ENCODE results near the gene TUBB3. TPM values are rescaled to one million over a fixed set of nuclear protein-coding genes. Genes with fewer than 3 reads are reported as not detected.

The TUBB3 gene
- total RNA-seq, 1 experiment from 2014 or later, result 173 TPM

GRCh38 chr16:89892055-89892630 lies 31.0 kb upstream of the TUBB3 start:
- peaks cover 22% of the 10 kb centered on the region; the same call in 1 of the 2 replicates for H3K79me2 ChIP-seq (ENCODE audit: insufficient read depth, low read length)
- no peaks in the 10 kb centered on the region for H4K20me1 ChIP-seq (ENCODE audit: insufficient read depth)
- no peak overlapping the region for H3K4me2 ChIP-seq (ENCODE audit: low read length)
- H3K27me3 ChIP-seq (ENCODE audit: insufficient read depth, low read length), result no peaks in the 10 kb centered on the region
- no peak overlapping the region for H3K9ac ChIP-seq (ENCODE audit: low read length)
- ChIA-PET CTCF (no interaction called here), RAD21 (ENCODE audit: low non-redundant PET in 1 of 2, low total read pairs in 2 of 2, uncharacterized antibody in 2 of 2, unreplicated experiment in 2 of 2) (no interaction called here), POLR2A (no interaction called here)
- H3K9me3 ChIP-seq (ENCODE audit: control insufficient read depth in 1 of 2, insufficient read depth in 1 of 2, low read depth in 1 of 2, low read length in 2 of 2), result no peaks in the 10 kb centered on the region
- no TSS peak for BruUV-seq (replicated peaks)
- no peak for TF ChIP-seq MAX (IDR thresholded peaks at IDR 0.05)
- TF ChIP-seq POLR2AphosphoS5 (IDR thresholded peaks at IDR 0.05; ENCODE audit: low read depth, low read length), result no peak
- no peaks in the 10 kb centered on the region for H3K9me2 ChIP-seq (ENCODE audit: insufficient read depth)
- ATAC-seq (peak; percentile 59), DNase-seq (ENCODE audit: low read depth, low spot score) (no peak)
- peaks cover 55 to 75% of the 10 kb centered on the region in 2 experiments for H3K36me3 ChIP-seq (ENCODE audit: control insufficient read depth in 1 of 2, insufficient read depth in 2 of 2, low read length in 2 of 2)
- H3K27ac ChIP-seq (ENCODE audit: low read depth, low read length), result no peak overlapping the region
- H3K4me1 ChIP-seq (ENCODE audit: control insufficient read depth in 1 of 2, insufficient read depth in 2 of 2, low read length in 2 of 2), result no peaks in the 10 kb centered on the region
- intact Hi-C loops (cut with micrococcal nuclease), result no loop called here
- H2AFZ ChIP-seq (ENCODE audit: low read depth, low read length, poor library complexity, severe bottlenecking), result no peak overlapping the region
- H3K4me3 ChIP-seq (replicated peaks in 1 of 2; ENCODE audit: low read depth in 1 of 2, low read length in 2 of 2), result no peak overlapping the region

- no peaks in the 10 kb centered on the region for H4K20me1 ChIP-seq (ENCODE audit: insufficient read depth)
- no peaks in the 10 kb centered on the region for H3K4me1 ChIP-seq (ENCODE audit: control insufficient read depth in 1 of 2, insufficient read depth in 2 of 2, low read length in 2 of 2)
- H2AFZ ChIP-seq (ENCODE audit: low read depth, low read length, poor library complexity, severe bottlenecking), result no peak overlapping the region
- CTCF ChIA-PET, result no interaction called here
- RAD21 ChIA-PET (ENCODE audit: low non-redundant PET in 1 of 2, low total read pairs in 2 of 2, uncharacterized antibody in 2 of 2, unreplicated experiment in 2 of 2), result no interaction called here
- intact Hi-C loops (cut with micrococcal nuclease), result no loop called here
- BruUV-seq (replicated peaks), result no TSS peak
- H3K4me2 ChIP-seq (ENCODE audit: low read length), result no peak overlapping the region
- TF ChIP-seq EZH2 (IDR thresholded peaks at IDR 0.05) (no peak), CTCF (IDR thresholded peaks at IDR 0.05 in 2 of 3, conservative IDR thresholded peaks at IDR 0.05 in 1 of 3; ENCODE audit: borderline replicate concordance in 1 of 3, insufficient read depth in 1 of 3, low read depth in 2 of 3, low read length in 2 of 3) (no peak)
- no peak overlapping the region for H3K27ac ChIP-seq (ENCODE audit: low read depth, low read length)
- H3K9me2 ChIP-seq (ENCODE audit: insufficient read depth), result no peaks in the 10 kb centered on the region
- H3K9ac ChIP-seq (ENCODE audit: low read length), result no peak overlapping the region
- ATAC-seq (no peak), DNase-seq (ENCODE audit: low read depth, low spot score) (no peak)
- peaks cover 55 to 72% of the 10 kb centered on the region in 2 experiments for H3K36me3 ChIP-seq (ENCODE audit: control insufficient read depth in 1 of 2, insufficient read depth in 2 of 2, low read length in 2 of 2)
- POLR2A ChIA-PET, result no interaction called here
- H3K79me2 ChIP-seq (ENCODE audit: insufficient read depth, low read length), result peaks cover 18% of the 10 kb centered on the region; the same call in 1 of the 2 replicates
- H3K9me3 ChIP-seq (ENCODE audit: control insufficient read depth in 1 of 2, insufficient read depth in 1 of 2, low read depth in 1 of 2, low read length in 2 of 2), result no peaks in the 10 kb centered on the region
- H3K4me3 ChIP-seq (replicated peaks in 1 of 2; ENCODE audit: low read depth in 1 of 2, low read length in 2 of 2), result no peak overlapping the region
- no peaks in the 10 kb centered on the region for H3K27me3 ChIP-seq (ENCODE audit: insufficient read depth, low read length)
These were observed 30.5 kb upstream of the TUBB3 start for GRCh38 chr16:89892635-89893034.

All from HCT116 (cell line).